Smooth muscle cell (in vitro differentiated cells): ENCODE results near the gene STAM2. TPM values are rescaled to one million over a fixed set of nuclear protein-coding genes. Genes with fewer than 3 reads are reported as not detected.
"Not testable (repeated sequence)": the region's sequence is repeated elsewhere in the genome, so short reads cannot be mapped to it uniquely, and the experiment has no call there.

Experiments
- DNase-seq: peaks from one replicate; lab custom pipeline; 2025; ENCODE audit not compliant: unreplicated experiment; lab: John Stamatoyannopoulos, UW
- H2AFZ ChIP-seq: fragments of 200-600 bp; sonication (generic); 2 replicates; pipeline ENCODE4 v1.6.0; 2016; ENCODE audit warnings: antibody characterized with exemption, low read depth, mild to moderate bottlenecking
- H3F3A ChIP-seq: fragments of 200-600 bp; sonication (generic); 2 replicates; pipeline ENCODE4 v1.6.0; 2017; ENCODE audit warnings: antibody characterized with exemption, low read depth
- H3K27ac ChIP-seq: fragments of 200-600 bp; sonication (generic); 2 replicates; pipeline ENCODE4 v1.5.1; 2016; ENCODE audit warnings: low read depth, mild to moderate bottlenecking
- H3K27me3 ChIP-seq: fragments of 200-600 bp; sonication (generic); 2 replicates; pipeline ENCODE4 v1.6.1; 2016; ENCODE audit warnings: low read depth, mild to moderate bottlenecking
- H3K36me3 ChIP-seq: fragments of 200-600 bp; sonication (generic); 2 replicates; pipeline ENCODE4 v1.5.1; 2016; ENCODE audit warnings: low read depth
- H3K4me1 ChIP-seq: fragments of 200-600 bp; sonication (generic); 2 replicates; pipeline ENCODE4 v1.5.1; 2016; ENCODE audit warnings: low read depth
- H3K4me2 ChIP-seq: fragments of 200-600 bp; sonication (generic); 2 replicates; pipeline ENCODE4 v1.6.0; 2016; ENCODE audit warnings: mild to moderate bottlenecking
- H3K4me3 ChIP-seq: fragments of 200-600 bp; sonication (generic); 2 replicates; pipeline ENCODE4 v1.5.1; 2016; ENCODE audit warnings: mild to moderate bottlenecking
- H3K79me2 ChIP-seq: fragments of 200-600 bp; sonication (generic); 2 replicates; pipeline ENCODE4 v1.6.0; 2016; ENCODE audit warnings: low read depth, mild to moderate bottlenecking
- H3K9ac ChIP-seq: fragments of 200-600 bp; sonication (generic); 2 replicates; pipeline ENCODE4 v1.6.0; 2016; ENCODE audit warnings: low read depth
- H3K9me3 ChIP-seq: fragments of 200-600 bp; sonication (generic); replicated peaks from 2 replicates; pipeline ENCODE4 v1.5.1; 2016; ENCODE audit warnings: low read depth
- H4K20me1 ChIP-seq: fragments of 200-600 bp; sonication (generic); 2 replicates; pipeline ENCODE4 v1.6.0; 2016; ENCODE audit warnings: low read depth
- CTCF ChIP-seq: fragments of 200-600 bp; sonication (generic); IDR thresholded peaks from 2 replicates; pipeline ENCODE4 v1.5.1; 2017; ENCODE audit warnings: borderline replicate concordance, mild to moderate bottlenecking, antibody characterized with exemption; ENCODE audit not compliant: insufficient read depth, poor library complexity, severe bottlenecking
- WGBS: methylation state at CpG from one replicate; pipeline ENCODE4 v1.1.7; 2016; ENCODE audit warnings: low lambda C conversion rate; 5-methylcytosine and 5-hydroxymethylcytosine counted together
- polyA plus RNA-seq: library from polyadenylated mRNA; unstranded; fragments of >200 nt; fragmentation: Nextera tagmentation; extraction: Ambion mirVana; gene quantifications from 2 replicates; pipeline ENCODE4 v1.2.1, GENCODE V29; 2016
- total RNA-seq: library from RNA; depleted of rRNA; stranded (reverse); fragments of >200 nt; gene quantifications from 2 replicates; pipeline ENCODE4 v1.2.3, GENCODE V29; 2014

Gene STAM2
- total and polyA plus RNA-seq, 2 experiments from 2014 or later = 12.2 to 58.2 TPM

- H3K36me3 ChIP-seq = peaks cover 4% of the 10 kb centered on the region
- no peak overlapping the region for H3K27ac ChIP-seq
- no peak overlapping the region for H3K4me3 ChIP-seq
- no peak for DNase-seq
- H3K27me3 ChIP-seq = no peaks in the 10 kb centered on the region
- H3F3A ChIP-seq = no peaks in the 10 kb centered on the region
- H2AFZ ChIP-seq = no peak overlapping the region
- no peak overlapping the region for H3K4me2 ChIP-seq
- peaks cover 77% of the 10 kb centered on the region for H3K79me2 ChIP-seq
- H3K4me1 ChIP-seq = no peaks in the 10 kb centered on the region
- no peak overlapping the region for H3K9ac ChIP-seq
- peaks cover 64% of the 10 kb centered on the region for H4K20me1 ChIP-seq
- 96% methylated on average over 4 of the region's 4 CpGs for WGBS
- H3K9me3 ChIP-seq = no peaks in the 10 kb centered on the region
- no peak for TF ChIP-seq CTCF
These were observed 14.0 kb downstream of the STAM2 start for GRCh38 chr2:152161598-152161997.

DNA sequence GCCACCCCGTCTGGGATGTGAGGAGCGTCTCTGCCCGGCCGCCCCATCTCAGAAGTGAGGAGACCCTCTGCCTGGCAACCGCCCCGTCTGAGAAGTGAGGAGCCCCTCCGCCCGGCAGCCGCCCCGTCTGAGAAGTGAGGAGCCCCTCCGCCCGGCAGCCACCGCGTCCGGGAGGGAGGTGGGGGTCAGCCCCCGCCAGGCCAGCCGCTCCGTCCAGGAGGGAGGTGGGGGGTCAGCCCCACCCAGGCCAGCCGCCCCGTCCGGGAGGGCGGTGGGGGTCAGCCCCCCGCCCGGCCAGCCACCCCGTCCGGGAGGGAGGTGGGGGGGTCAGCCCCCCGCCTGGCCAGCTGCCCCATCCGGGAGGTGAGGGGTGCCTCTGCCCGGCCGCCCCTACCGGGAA is 15.2 kb downstream of the STAM2 start:
- WGBS = 98% methylated on average over 6 of the region's 31 CpGs
- not testable (repeated sequence) for DNase-seq

GRCh38 chr2:152157253-152157652 is 18.3 kb downstream of the STAM2 start:
- Histone ChIP-seq H4K20me1 (peaks cover 66% of the 10 kb centered on the region), H2AFZ (no peak overlapping the region), H3K36me3 (peaks cover 4% of the 10 kb centered on the region), H3K27ac (no peak overlapping the region), H3K4me3 (no peak overlapping the region), H3K79me2 (peaks cover 80% of the 10 kb centered on the region), H3K9me3 (no peaks in the 10 kb centered on the region), H3K4me2 (no peak overlapping the region), H3K27me3 (no peaks in the 10 kb centered on the region), H3K4me1 (no peaks in the 10 kb centered on the region), H3K9ac (no peak overlapping the region), H3F3A (no peaks in the 10 kb centered on the region)
- no peak for DNase-seq
- TF ChIP-seq CTCF = no peak
- 100% methylated on average over 1 of the region's 1 CpG for WGBS

More for the DNA sequence above, 15.2 kb downstream of the STAM2 start:
- H3K27me3 ChIP-seq, H3K4me2 ChIP-seq, H3K9ac ChIP-seq, H3K4me1 ChIP-seq, H3K27ac ChIP-seq, H3K9me3 ChIP-seq, H2AFZ ChIP-seq, H3K4me3 ChIP-seq, H3K36me3 ChIP-seq, H3F3A ChIP-seq: not testable (repeated sequence)
- Histone ChIP-seq H3K79me2 (peaks cover 77% of the 10 kb centered on the region), H4K20me1 (peaks cover 64% of the 10 kb centered on the region)

- Histone ChIP-seq H3K9me3 (no peaks in the 10 kb centered on the region), H3K9ac (no peak overlapping the region), H2AFZ (no peak overlapping the region), H3K27ac (no peak overlapping the region), H4K20me1 (peaks cover 77% of the 10 kb centered on the region), H3K4me3 (no peak overlapping the region), H3K36me3 (peaks cover 4% of the 10 kb centered on the region), H3K79me2 (peaks cover 88% of the 10 kb centered on the region), H3K4me2 (no peak overlapping the region), H3K27me3 (no peaks in the 10 kb centered on the region), H3K4me1 (no peaks in the 10 kb centered on the region), H3F3A (no peaks in the 10 kb centered on the region)
- DNase-seq = no peak
- TF ChIP-seq CTCF = no peak
- 84% methylated on average over 4 of the region's 4 CpGs for WGBS
These were observed 20.4 kb downstream of the STAM2 start for GRCh38 chr2:152155209-152155608.
